ENCODE measurements around the gene JAML. TPM values are rescaled to one million over a fixed set of nuclear protein-coding genes. Genes with fewer than 3 reads are reported as not detected.
A peak's percentile ranks its signal among the peaks of the same experiment; 100 is the strongest.

The JAML gene
- total and polyA plus RNA-seq, 2 of the 13 experiments (the other 11 are each of a cell fraction or from before 2014, with no cell fraction given), result 2.0 to 3.3 TPM

- peak; percentile 78 for TF ChIP-seq ZNF567 (CRISPR knock-in tag; IDR thresholded peaks at IDR 0.05; ENCODE audit: borderline replicate concordance)
- no peak; the same call in 1 of the 2 replicates for TF ChIP-seq ZNF629 (CRISPR knock-in tag; conservative IDR thresholded peaks at IDR 0.05)
- no peak for TF ChIP-seq ZNF333 (CRISPR knock-in tag; IDR thresholded peaks at IDR 0.05; ENCODE audit: borderline replicate concordance)
- TF ChIP-seq, protein P1, sequence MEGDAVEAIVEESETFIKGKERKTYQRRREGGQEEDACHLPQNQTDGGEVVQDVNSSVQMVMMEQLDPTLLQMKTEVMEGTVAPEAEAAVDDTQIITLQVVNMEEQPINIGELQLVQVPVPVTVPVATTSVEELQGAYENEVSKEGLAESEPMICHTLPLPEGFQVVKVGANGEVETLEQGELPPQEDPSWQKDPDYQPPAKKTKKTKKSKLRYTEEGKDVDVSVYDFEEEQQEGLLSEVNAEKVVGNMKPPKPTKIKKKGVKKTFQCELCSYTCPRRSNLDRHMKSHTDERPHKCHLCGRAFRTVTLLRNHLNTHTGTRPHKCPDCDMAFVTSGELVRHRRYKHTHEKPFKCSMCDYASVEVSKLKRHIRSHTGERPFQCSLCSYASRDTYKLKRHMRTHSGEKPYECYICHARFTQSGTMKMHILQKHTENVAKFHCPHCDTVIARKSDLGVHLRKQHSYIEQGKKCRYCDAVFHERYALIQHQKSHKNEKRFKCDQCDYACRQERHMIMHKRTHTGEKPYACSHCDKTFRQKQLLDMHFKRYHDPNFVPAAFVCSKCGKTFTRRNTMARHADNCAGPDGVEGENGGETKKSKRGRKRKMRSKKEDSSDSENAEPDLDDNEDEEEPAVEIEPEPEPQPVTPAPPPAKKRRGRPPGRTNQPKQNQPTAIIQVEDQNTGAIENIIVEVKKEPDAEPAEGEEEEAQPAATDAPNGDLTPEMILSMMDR (CRISPR knock-in tag; IDR thresholded peaks at IDR 0.05), result no peak
- peak; percentile 74 for TF ChIP-seq ZNF501 (CRISPR knock-in tag; IDR thresholded peaks at IDR 0.05)
- peak; percentile 75 for TF ChIP-seq POLR2G (IDR thresholded peaks at IDR 0.05; ENCODE audit: low read depth, low read length)
- TF ChIP-seq MIXL1 (CRISPR knock-in tag; IDR thresholded peaks at IDR 0.05), result peak; percentile 97
- TF ChIP-seq, protein P2, sequence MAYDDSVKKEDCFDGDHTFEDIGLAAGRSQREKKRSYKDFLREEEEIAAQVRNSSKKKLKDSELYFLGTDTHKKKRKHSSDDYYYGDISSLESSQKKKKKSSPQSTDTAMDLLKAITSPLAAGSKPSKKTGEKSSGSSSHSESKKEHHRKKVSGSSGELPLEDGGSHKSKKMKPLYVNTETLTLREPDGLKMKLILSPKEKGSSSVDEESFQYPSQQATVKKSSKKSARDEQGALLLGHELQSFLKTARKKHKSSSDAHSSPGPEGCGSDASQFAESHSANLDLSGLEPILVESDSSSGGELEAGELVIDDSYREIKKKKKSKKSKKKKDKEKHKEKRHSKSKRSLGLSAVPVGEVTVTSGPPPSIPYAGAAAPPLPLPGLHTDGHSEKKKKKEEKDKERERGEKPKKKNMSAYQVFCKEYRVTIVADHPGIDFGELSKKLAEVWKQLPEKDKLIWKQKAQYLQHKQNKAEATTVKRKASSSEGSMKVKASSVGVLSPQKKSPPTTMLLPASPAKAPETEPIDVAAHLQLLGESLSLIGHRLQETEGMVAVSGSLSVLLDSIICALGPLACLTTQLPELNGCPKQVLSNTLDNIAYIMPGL (CRISPR knock-in tag; IDR thresholded peaks at IDR 0.05; ENCODE audit: borderline replicate concordance in 1 of 2, low read depth in 1 of 2), result peak in 1 of 2 experiments; percentile 54; a peak in 2 of 4 replicates
- TF ChIP-seq PREB (CRISPR knock-in tag; IDR thresholded peaks at IDR 0.05), result no peak
- no peak for TF ChIP-seq XBP1 (CRISPR knock-in tag; IDR thresholded peaks at IDR 0.05)
- TF ChIP-seq FLYWCH1 (CRISPR knock-in tag; IDR thresholded peaks at IDR 0.05), result no peak
- TF ChIP-seq ZMAT3 (CRISPR knock-in tag; conservative IDR thresholded peaks at IDR 0.05), result no peak
- peak; percentile 92 for TF ChIP-seq ETV5 (CRISPR knock-in tag; IDR thresholded peaks at IDR 0.05; ENCODE audit: borderline replicate concordance)
- TF ChIP-seq NKX3-1 (CRISPR knock-in tag; IDR thresholded peaks at IDR 0.05), result peak; percentile 25; the same call in 1 of the 2 replicates
- TF ChIP-seq HBP1 (CRISPR knock-in tag; IDR thresholded peaks at IDR 0.05; ENCODE audit: low read depth), result no peak
- TF ChIP-seq ZNF512B (CRISPR knock-in tag; IDR thresholded peaks at IDR 0.05; ENCODE audit: borderline replicate concordance), result no peak
- no peak for TF ChIP-seq ZNF232 (CRISPR knock-in tag; IDR thresholded peaks at IDR 0.05; ENCODE audit: borderline replicate concordance)
- TF ChIP-seq YEATS2 (CRISPR knock-in tag; IDR thresholded peaks at IDR 0.05; ENCODE audit: borderline replicate concordance), result peak; percentile 64; the same call in 1 of the 2 replicates
These were observed 22.0 kb downstream of the JAML start (continued) for GRCh38 chr11:118202599-118203422.
